Mononuclear cell (primary cell): ENCODE data around the gene ACOT7. TPM values are rescaled to one million over a fixed set of nuclear protein-coding genes. Genes with fewer than 3 reads are reported as not detected.
"Not testable (repeated sequence)": the region's sequence is repeated elsewhere in the genome, so short reads cannot be mapped to it uniquely, and the experiment has no call there.

Source experiments
- H3K27me3 ChIP-seq: 2 replicates; pipeline ENCODE4 v1.6.0; 2011; ENCODE audit warnings: low read length, control low read depth; ENCODE audit not compliant: insufficient read depth
- H3K4me1 ChIP-seq: 2 replicates; pipeline ENCODE4 v1.5.1; 2011; ENCODE audit warnings: mild to moderate bottlenecking, low read length, control low read depth; ENCODE audit not compliant: insufficient read depth
- H3K4me3 ChIP-seq: 2 replicates; pipeline ENCODE4 v1.5.1; 2011; ENCODE audit warnings: mild to moderate bottlenecking, low read length, moderate library complexity
- H3K9me3 ChIP-seq: 2 replicates; pipeline ENCODE4 v1.5.1; 2011; ENCODE audit warnings: low read depth, mild to moderate bottlenecking, control low read depth, low read length
- total RNA-seq: library from RNA; depleted of rRNA; stranded (reverse); fragments of >200 nt; gene quantifications from one replicate; pipeline ENCODE4 v1.2.3, GENCODE V29; 2012

The ACOT7 gene
- total RNA-seq, 1 donor = 2.1 TPM

- no peaks in the 10 kb centered on the region for H3K4me1 ChIP-seq
- no peaks in the 10 kb centered on the region for H3K9me3 ChIP-seq
- no peaks in the 10 kb centered on the region for H3K27me3 ChIP-seq
- H3K4me3 ChIP-seq = no peak overlapping the region
Measured at GRCh38 chr1:6221210-6221784, 172.3 kb downstream of the ACOT7 start.

- H3K9me3 ChIP-seq = no peaks in the 10 kb centered on the region
- no peak overlapping the region for H3K4me3 ChIP-seq
- H3K27me3 ChIP-seq = no peaks in the 10 kb centered on the region
- no peaks in the 10 kb centered on the region for H3K4me1 ChIP-seq
Measured at GRCh38 chr1:6220236-6220635, 173.3 kb downstream of the ACOT7 start.

- H3K9me3 ChIP-seq, H3K4me3 ChIP-seq, H3K27me3 ChIP-seq, H3K4me1 ChIP-seq: not testable (repeated sequence)
Measured at GRCh38 chr1:6219641-6220040, 173.9 kb downstream of the ACOT7 start.

DNA sequence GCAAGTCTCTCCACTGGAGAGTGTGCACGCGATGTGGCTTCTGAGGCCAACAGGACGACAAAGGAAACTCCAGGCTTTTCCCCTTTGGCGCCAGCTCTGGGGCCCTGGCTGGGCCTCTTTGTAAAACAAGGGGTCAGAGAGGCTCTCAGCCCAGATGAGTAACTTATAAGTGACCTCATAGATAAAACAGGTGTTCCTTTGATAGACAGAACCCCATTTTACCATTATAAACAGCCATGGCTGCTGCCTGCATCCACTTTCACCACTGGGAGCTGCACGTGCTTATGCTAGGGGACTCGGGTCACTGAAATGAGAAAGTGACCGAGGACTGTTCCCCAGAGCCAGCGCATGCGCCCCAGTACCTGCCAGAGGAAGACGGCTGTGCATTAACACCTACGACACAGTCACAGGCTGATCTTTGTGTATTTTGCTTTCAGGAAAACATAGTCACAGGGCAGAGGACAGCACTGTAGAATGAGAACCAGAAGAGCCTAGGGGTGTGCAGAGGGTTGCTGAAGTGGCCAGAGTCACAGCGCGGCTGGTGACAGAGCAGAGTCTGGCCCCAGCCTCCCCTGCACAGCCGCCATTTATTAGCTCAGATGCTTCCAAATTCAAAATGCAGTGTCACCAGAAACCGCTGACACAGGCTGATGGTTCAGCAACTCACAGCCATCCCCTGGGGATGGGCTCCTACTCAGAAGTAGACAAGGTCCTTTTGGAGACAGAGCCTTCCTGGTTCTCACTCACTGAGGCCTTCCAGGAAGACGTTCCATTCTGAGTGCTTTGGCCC, 175.0 kb downstream of the ACOT7 start:
- no peaks in the 10 kb centered on the region for H3K27me3 ChIP-seq
- no peaks in the 10 kb centered on the region for H3K9me3 ChIP-seq
- H3K4me1 ChIP-seq = no peaks in the 10 kb centered on the region
- H3K4me3 ChIP-seq = no peak overlapping the region

Other genes with a start within 250 kb of the ACOT7 start
- gene CHD5, start 213.4 kb downstream of the ACOT7 start, total RNA-seq = under 0.01 TPM
- gene RPL22, start 194.2 kb downstream of the ACOT7 start, total RNA-seq = 224 TPM
- 2.1 TPM for gene RNF207, start 187.6 kb downstream of the ACOT7 start, total RNA-seq
- gene ICMT, start 157.8 kb downstream of the ACOT7 start, total RNA-seq = 6.3 TPM
- not detected for gene HES3, start 149.6 kb downstream of the ACOT7 start, total RNA-seq
- 0.84 TPM for gene GPR153, start 132.7 kb downstream of the ACOT7 start, total RNA-seq
- not detected for gene HES2, start 26.2 kb upstream of the ACOT7 start, total RNA-seq
- gene ESPN, start 31.0 kb upstream of the ACOT7 start, total RNA-seq = 0.52 TPM
- gene TNFRSF25, start 72.4 kb upstream of the ACOT7 start, total RNA-seq = 60.7 TPM
- gene PLEKHG5, start 97.9 kb upstream of the ACOT7 start, total RNA-seq = 2.1 TPM
- gene NOL9, start 160.7 kb upstream of the ACOT7 start, total RNA-seq = 73.4 TPM
- 0.10 TPM for gene TAS1R1, start 161.5 kb upstream of the ACOT7 start, total RNA-seq
- gene ZBTB48, start 186.2 kb upstream of the ACOT7 start, total RNA-seq = 13.1 TPM
- gene KLHL21, start 209.1 kb upstream of the ACOT7 start, total RNA-seq = 57.4 TPM
- gene PHF13, start 220.0 kb upstream of the ACOT7 start, total RNA-seq = 4.7 TPM
- gene THAP3, start 231.1 kb upstream of the ACOT7 start, total RNA-seq = 7.6 TPM